Amniotic stem cell (primary cell): ENCODE results near the gene SPSB4.

Experiments
- DNase-seq: peaks from one replicate; lab custom pipeline; 2025; lab: John Stamatoyannopoulos, UW

SPSB4 gene

DNA sequence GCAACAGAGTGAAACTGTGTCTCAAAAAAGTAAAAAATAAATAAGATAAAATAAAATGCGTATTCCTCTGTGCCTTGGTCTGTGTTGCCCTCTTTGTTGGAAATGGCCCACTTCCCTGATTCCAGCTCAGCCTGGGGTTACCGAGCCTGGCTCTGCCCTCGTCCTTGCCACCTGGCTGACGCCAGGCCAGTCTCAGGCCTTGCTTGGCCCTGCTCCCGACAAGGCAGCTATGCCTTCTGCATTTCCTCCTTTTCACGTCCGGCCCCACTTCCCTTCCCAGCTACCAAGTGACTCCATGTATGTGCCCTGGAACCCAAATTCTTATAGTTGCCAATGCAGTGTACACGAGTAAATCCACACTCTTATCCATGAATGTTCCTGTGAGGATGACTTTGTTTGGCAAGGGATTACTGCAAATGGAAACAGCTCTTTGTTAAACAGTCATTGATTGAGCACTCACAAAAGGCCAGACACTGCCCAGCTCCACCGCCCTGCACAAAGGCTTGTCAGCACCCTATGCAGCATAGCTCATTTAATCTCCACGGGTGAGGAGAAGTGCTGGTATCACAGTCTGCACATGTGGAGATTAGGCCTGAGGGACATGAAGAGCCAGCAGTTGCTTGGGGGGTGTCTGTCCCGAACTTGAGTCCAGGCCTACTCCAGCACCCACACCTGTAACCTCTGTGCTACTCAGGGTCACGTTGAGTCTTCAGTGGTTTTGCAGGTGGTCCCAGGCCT is 25.1 kb downstream of the SPSB4 start:
- DNase-seq: no peak

DNA sequence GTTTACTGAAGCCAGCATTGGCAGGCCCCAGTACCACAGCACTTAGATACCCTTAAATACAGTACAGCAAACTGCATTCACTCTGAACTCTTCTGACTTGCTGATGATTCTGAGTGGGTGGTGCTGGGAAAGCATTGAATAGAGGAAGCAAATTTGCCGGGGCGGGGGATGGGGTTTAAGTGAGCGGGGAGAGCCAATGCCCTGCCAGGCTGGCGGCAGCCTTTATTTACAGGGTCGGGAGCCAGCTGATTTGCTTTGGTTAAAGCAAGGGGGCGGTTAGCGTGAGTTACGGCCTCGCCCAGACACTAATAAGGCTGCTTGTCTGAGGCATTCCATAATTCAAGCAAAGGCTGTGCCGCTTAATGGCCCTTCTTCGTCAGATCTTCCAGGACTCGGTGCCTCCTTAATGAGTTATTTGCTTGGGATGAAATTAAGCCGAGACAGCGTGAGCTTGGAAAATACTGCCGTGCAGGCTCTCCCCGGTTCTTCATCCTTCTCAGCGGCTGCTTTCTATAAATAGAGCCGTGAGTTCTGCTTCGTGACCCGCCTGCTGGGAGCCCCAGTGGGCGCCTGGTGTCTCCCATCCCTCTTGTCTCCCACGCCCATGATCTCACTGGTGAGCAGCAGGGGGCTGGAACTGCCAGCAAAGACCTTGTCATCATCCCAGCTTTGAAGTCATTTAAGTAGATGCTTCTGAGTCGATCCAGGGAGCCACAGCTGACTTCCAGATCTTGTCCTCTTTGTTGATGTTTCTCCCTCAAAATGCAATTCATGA is 25.8 kb downstream of the SPSB4 start:
- no peak for DNase-seq

DNA sequence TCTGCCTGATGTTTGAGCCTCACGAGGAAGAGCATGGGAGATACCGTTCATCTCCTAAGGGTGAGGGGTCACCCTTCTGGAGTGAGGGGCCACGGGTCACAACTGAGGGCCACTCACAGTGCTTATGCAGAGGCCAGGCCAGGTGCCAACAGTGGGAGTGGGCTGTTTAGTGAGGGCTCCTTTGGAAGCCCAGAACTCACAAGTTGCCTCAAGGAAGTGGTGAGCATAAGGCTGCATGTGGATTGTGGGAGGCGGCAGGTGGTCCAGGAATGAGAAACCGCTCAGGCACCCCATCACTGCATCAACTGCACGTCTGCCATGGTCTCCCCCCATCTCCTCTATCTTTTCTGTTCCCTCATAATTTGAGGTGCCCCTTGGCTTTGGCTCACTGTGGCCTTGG is 26.5 kb downstream of the SPSB4 start:
- no peak for DNase-seq

DNA sequence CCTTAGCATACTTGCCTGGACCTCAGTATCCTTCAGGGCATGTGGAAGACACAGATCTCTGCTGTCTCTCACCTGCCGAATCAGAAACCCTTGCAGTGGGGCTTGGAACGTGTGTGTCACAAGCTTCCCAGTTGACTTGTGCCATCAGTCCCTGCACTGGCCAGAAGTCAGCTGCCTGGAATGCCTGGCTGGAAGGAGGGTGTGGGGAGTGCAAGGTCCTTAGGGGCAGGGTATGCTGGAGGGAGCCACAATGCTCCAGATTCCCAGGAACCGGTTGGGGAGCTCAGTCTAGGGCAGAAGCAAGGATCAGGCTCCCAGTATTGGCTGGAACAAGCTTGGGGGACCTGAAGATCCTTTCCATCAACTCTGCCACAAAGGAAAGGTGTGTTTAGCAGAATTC is 27.1 kb downstream of the SPSB4 start:
- no peak for DNase-seq

DNA sequence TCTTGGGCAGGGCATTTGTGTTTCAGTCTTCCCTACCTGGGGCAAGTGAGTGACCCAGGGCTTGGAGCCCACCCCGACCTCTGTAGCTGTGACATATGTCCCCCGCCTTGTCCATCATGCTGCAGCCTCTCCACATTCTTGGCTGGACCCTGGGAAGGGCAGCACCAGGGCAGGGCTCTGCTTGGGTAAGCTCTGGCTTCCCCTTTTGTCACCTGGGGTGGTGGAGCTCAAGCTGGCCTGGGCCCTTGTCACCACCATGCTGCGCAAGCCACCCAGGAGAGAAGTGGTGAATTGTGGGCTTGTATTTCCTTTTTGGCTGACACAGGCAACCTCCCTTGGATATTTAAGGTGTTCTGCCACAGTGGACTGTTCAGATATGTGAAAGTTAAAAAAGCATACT is 29.3 kb downstream of the SPSB4 start:
- DNase-seq: no peak

DNA sequence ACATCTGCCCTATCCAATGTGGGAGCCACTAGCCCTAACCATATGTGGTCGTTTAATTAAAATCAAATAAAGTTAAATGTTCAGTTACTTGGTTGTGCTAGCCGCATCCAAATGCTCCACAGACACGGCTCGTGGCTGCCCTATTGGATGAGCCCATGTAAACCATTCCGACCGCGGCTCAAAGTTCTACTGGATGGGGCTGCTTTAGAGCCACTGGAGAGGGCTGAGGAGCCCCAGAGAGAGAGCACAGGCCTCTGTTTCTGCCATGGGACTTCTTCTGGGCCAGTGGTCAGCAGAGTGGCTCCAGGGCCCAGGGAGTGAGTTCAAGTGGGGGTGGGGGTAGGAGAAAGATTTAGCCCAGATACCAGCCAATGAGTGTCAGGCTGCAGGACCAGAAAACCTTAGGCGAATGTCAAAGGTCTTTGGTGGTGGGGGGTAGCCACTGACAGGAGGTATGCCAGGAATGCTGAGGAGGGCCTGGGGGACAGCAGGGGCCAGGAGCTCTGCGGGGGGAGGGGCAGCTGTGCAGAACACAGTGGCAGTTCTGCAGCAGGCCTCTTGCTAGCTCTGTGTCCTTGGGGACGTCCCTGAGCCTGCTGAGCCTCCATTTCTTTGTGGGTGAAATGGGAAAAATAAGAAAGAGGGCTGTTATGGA is 30.1 kb downstream of the SPSB4 start:
- DNase-seq: no peak

DNA sequence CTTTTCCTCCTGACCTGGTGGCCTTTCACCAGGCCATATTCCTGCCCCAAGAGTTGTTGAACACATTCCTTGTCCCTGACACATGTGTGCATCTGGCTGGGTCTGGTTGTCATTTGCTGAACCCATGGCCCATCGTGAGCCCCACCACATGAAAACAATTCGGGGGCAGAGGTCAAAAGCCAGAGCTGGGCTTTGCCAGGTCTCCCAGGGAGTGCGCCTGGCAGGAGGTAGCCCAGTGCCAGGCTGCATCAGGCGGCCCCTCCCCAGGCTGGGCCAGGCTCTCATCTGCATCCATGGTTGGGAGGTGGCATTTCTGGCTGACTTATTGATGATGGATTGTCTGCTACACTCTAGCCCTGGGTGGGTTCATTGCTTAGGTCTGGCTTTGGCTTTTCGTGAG is 30.9 kb downstream of the SPSB4 start:
- no peak for DNase-seq

DNA sequence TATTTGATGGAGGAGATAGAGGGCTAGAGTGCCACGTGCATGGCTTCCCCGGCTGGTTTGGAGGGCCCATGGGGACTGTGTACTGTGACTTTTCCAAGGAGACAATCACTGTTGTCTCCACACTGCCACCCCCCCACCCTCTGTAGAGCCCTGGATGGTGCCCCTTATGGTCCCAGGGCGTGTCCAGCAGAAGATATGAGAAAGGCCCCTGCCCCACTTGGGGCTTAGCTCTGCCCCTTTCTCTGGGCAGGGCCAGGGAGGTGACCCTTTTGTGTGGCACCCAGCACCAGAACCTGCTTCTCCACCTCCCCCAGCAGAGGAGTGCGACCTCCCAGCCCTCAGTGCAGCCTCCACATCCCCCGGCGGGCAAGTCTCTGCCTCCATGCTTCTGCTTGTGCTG is 32.1 kb downstream of the SPSB4 start:
- no peak for DNase-seq

DNA sequence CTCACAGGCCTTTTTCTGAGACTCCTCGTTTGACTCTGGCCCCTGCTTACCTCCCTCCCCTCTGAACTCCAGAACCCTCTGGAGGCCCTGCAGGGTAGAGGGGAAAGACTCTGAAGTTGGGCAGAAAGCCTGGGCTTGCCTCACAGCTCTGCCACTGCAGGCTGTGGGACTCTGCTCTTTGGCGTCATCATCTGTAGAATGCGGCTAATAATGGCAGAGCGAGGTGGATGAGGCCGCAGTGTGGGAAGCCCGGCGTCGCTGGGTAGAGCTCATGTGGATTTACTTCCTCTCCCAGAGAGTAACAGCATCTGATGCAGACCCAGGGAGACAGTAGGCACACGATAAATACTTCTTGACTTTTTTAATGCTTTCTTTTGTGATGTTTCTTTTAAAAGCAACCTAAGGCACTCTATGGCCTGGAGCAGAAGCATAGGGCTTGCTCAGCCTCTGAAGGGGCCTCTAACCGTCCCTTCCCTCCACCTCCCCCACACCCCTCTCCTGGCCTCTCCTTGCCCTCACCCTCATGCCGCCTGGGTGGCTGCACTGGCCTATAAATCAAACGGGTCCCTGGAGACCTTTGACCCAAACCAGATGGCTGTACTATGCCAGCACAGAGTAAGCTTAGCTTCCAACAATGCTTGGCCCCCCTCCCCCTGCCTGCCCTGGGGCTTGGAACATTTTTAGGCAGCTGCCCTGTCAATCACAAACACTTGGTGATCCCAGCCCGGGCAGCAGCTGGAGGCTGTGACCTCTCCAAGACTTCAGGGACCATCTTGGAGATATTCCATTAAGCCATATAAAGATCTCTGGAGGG is 32.9 kb downstream of the SPSB4 start:
- no peak for DNase-seq

DNA sequence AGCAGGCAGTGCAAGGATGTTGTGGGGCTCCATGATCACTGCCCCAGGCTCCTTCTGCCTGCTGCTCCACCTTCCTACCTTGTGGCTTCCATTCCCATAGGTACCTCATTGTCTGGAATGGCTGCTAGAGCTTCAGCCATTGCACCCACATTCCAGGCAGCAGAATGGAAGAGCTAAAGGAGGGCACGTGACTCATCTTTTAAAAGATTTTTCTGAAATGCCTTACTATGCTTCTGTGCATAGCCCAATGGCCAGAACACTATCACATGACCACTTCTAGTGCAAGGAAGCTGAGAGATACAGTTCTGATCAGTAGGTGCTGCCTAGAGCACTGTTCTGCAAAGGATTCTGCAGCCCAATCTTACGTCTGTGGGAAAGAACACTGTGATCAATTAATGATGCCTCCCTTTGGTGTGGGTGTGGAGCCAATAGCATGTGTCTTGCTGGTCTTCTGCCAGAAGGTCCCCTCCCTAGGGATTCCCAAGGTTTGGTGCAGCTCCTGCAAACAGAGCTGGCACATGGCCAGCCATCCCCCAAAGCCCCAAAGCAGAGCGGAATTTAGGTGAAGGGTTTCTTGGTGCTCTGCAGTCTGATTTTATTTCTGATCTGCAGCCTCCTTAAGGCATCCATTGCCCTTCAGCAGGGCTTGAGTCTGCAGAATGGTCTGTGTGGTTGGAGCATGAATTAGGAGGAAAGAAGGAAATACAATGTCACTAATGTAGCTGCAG is 34.4 kb downstream of the SPSB4 start:
- no peak for DNase-seq

DNA sequence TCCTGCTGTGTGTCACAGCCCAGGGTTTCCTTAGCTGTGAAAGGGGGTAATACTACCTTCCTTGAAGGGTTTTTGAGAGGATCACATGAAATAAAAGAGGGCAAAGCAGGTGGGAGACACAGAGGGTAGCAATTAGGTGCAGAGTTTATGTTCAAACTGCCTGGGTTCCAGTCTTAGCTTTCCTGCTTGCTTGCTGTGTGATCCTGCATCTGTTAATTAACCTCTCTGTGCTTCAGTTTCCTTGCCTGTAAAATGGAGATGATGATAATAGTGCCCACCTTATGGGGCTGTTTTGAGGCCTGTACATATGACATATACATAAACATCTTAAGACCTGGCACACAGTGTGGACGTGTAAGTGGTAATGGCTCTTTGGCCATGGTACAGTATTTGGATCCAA is 35.0 kb downstream of the SPSB4 start:
- DNase-seq: no peak

DNA sequence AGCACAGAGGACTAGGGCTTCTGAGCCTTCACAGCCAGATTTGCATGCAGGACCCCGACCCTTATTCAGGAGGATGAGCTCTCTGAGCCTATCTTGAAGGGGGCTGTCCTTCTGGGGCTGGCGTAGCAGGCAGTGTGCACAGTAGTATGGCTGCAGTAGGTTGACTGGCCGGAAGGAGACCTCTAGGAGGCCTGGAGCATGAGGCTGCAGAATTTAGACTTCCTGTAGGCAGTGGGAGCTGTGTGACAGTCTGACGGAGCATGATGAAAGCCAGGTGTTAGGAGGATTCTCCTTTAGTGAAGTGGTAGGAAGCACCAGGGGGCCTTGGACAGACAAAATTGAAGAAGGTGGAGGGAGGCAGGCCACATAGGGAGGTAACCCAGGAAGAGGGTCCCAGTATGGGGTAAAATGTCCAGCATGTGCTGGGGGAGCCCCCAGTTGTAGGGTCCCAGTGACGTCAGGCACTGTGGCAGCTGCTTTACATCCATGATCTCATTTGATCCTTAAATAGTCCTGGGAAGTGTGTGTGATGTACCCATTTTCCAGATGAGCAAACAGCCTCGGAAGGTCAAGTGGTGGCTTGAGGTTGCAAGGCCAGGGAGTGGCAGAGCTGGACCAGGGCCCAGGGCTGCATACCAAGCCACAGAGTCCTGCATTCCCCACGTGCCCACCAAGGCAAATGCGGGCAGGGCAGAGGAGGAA is 36.1 kb downstream of the SPSB4 start:
- DNase-seq: no peak

DNA sequence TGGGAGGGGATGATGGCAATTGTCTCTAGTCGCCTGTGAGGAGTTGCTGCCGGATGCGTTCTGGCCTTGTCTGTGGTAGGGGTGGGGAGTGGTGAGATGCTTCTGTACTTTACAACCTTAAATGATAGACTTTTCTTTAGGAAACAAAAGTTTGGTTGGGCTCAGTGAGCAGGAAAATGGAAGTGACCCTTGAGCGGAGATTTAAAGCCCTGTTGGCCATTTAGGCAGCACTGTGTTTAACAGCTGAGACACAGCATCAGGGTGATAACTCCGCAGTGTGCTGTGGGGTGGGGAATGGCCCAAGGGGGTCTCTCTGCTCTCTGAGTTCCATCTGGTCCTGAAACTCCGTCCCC is 36.6 kb downstream of the SPSB4 start:
- DNase-seq: no peak

DNA sequence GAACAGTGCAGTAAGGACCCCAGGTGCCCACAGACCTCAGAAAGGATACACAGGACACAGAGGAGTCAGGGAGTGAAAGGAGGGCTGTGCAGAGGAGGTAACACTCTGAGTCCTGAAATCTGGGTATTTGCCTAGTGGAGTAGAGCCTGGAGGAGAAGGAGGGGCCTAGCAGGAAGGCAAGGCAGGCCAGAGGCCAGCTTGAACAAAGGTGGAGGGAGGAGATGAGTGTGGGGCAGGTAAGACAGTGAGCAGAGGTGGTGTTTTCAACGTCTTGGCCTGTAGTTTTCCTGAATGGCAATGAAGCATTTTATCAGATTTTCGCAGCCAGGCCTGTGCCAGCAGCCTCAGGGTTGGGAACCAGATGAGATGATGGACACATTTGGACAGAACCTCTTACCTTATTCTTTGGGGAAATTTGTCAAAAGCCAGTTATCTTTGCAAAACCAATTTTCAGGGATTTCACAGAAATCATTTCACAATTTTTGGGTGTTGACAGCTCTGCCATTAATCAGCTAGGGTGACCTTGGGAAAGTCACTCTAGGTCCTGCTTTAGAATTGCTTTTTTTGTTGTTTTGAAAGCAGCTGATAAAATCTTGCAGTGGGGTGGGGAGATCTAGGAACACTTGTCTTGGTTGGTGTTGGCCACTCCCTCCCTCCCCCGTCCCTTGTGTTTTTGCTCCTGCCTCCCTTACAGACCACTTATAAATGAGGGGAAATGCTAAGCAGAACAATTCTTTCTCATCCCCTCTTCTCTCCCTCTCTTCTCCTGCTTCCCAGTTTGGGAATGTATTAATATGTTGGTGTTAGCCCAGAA is 38.4 kb downstream of the SPSB4 start:
- DNase-seq: no peak

DNA sequence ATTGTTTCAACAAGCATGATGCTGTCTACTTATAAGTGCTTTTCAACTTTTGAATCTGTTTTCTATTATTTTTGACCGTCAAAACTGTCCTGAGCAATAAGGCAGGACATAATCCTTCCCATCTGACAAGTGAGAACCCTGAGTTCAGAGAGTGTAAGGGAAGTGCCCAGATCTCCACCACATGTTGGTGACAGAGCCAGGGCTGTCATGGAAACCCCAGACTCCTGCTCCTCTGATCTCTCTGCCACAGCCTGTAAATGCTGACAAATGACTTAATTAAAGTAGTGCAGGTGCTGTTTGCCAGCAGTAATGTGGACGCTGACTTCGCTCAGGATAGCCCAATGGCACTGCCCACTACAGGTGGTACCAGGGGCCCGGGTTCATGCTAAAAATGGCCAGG is 40.3 kb downstream of the SPSB4 start:
- DNase-seq: no peak

DNA sequence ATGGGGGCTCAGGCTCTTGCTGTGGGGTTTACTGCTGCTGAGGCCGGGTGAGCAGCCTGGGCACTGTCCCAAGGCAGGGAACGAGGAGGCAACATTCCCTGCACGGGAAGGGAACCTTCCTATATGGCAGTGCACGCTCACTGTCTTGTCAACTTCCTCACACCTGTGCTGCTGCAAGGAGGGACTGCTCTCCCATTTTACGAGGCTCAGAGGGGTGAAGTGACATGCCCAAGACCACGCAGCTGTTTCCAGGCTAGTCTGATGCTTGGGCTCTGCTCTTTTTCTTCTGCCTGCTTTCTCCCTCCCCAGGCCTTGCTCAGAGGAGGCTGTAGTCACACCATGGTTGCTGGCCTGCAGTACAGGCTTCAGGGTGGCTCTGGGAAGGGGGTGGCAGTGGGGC is 41.5 kb downstream of the SPSB4 start:
- no peak for DNase-seq

DNA sequence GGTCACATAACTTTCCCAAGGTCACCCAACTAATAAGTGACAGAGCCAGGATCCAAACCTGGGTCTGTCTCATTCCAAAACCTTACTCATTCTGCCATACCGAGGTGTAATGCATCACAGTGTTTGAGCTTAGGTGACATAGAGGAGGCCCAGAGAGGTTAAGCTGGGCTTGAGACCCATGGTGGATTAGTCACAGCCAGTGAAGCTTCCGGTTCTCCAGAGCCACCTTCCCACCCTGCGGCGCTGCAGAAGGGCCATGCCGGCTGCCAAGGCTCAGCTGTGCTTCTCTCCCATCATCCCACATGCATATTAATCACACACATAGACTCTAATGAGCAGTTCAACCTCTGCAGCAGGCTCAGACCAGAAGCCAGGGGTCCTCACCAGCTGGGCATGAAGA is 42.2 kb downstream of the SPSB4 start:
- no peak for DNase-seq

DNA sequence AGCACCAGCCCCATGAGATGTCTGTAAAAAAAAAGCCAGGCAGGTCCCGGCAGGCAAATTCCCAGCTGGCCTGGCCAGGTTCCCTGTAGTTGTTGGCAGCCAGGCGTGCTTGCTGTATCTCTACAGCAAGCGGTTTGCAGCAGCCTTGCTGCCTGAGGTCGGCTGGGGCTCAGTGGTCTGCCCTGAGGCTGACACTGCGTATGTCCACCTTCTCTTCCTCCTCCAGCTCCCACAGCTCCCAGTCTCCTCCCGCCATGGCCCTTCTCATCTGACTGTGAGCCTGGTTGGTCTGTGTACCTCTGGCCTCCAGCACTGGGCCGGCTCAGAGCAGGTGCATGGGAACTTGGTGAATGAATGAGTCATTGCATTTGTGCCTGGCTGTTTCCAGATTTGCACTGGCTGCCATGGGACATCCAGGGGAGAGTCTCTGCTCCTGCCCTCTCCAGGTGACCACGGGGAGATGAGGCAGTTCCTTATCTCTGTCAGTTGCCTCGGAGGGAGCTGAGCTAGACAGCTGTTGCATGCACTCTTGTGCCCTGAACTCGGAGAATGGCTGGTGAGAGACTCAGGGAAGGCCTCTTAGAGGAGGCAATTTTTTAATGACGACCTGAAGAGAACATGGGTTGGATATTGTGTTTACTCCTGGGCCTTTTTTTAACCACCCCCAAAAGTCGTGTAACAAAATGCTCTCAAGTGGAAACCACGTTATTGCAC is 43.0 kb downstream of the SPSB4 start:
- no peak for DNase-seq

DNA sequence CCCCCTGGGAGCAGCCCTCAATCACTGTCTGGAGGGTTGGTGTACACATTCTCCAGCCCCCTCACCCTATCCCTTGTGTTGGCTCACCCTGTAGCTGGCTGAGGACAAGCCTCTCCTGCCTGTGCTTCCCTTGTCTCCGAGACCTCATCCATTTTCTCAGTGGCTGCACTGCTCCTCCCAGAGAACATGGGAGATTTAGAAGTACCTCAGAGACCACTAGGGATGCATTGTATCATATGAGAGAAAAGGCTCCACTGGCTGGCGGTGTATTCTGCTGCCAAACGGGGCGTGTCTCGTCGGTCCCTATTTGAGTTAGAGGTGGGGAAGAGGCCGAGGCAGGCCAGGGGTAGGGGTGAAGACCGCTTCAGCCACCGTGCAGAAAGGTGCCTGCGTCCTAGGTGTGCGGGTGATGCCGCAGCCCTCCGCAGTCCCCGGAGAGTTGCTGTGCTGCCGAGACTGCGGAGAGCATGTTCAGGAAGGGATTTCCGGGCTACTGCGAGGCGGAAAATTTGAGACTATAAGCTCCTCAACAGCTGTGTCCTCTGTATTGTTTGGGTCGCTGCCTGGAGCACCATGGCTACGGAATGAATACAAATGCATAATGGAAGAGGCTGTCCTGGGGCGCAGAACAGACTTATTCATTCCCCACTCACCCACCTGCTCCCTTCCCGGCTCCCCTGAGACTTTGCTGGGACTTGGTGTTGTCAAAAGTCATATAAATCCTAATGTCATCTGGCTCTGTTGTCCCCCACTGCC is 43.8 kb downstream of the SPSB4 start:
- peak; percentile 20 for DNase-seq
